ENCODE results near the gene OLFM1. TPM values are rescaled to one million over a fixed set of nuclear protein-coding genes. Genes with fewer than 3 reads are reported as not detected.

The OLFM1 gene
- total and polyA plus RNA-seq, 2 of the 4 experiments (the other 2 are of a cell fraction): 0.36 to 0.38 TPM

- H2AK9ac ChIP-seq (replicated peaks; ENCODE audit: low read depth, low read length, poor library complexity): no peak overlapping the region
- DNase-seq: no peak
- no peak overlapping the region for H2AK5ac ChIP-seq (ENCODE audit: low read depth, low read length)
- H3K4ac ChIP-seq (ENCODE audit: low read depth, low read length): no peak overlapping the region
- H2BK120ac ChIP-seq (ENCODE audit: low read depth, low read length): no peak overlapping the region
- in situ Hi-C loops (cut with MboI; ENCODE audit: low sequenced_read_pairs) (no loop called here), dilution Hi-C loops (cut with HindIII; ENCODE audit: low sequenced_read_pairs, unreplicated experiment) (no loop called here), intact Hi-C loops (cut with micrococcal nuclease) (no loop called here)
- H3K18ac ChIP-seq (ENCODE audit: low read depth, low read length): no peak overlapping the region
- no peak overlapping the region for H2BK15ac ChIP-seq (ENCODE audit: low read depth, low read length)
- H3K27me3 ChIP-seq (ENCODE audit: control insufficient read depth, insufficient read depth, low read length): no peaks in the 10 kb centered on the region
- H4K5ac ChIP-seq (ENCODE audit: low read depth, low read length): no peak overlapping the region
- no peaks in the 10 kb centered on the region for H3K4me1 ChIP-seq (ENCODE audit: control insufficient read depth, insufficient read depth, low read length)
- H2AFZ ChIP-seq (replicated peaks; ENCODE audit: low read length, poor library complexity): no peak overlapping the region
- no peak overlapping the region for H3K4me2 ChIP-seq (ENCODE audit: low read depth, low read length)
- no peaks in the 10 kb centered on the region for H3K36me3 ChIP-seq (ENCODE audit: control insufficient read depth, insufficient read depth, low read length)
- POLR2A ChIA-PET (ENCODE audit: unreplicated experiment): no interaction called here
- no peak overlapping the region for H3K27ac ChIP-seq (ENCODE audit: insufficient read depth, low read length)
- peaks cover 44% of the 10 kb centered on the region for H3K9me3 ChIP-seq (ENCODE audit: control insufficient read depth, insufficient read depth, low read length)
- no TSS peak for BruUV-seq (replicated peaks)
- H4K8ac ChIP-seq (ENCODE audit: low read depth in 2 of 2, low read length in 2 of 2): no peak overlapping the region
- H2BK20ac ChIP-seq (ENCODE audit: low read depth, low read length): no peak overlapping the region
- CTCF ChIA-PET: no interaction called here
- H3K14ac ChIP-seq (replicated peaks; ENCODE audit: low read depth, low read length): no peak overlapping the region
- H4K20me1 ChIP-seq (ENCODE audit: insufficient read depth, low read length): no peaks in the 10 kb centered on the region
- H3K79me1 ChIP-seq (ENCODE audit: low read depth in 1 of 2, low read length in 2 of 2): no peaks in the 10 kb centered on the region
- no peak overlapping the region for H3K23ac ChIP-seq (ENCODE audit: low read depth, low read length)
- no peak for ATAC-seq (ENCODE audit: low read depth)
- H4K91ac ChIP-seq (ENCODE audit: insufficient read depth, low read depth, low read length): no peak overlapping the region
- H2BK5ac ChIP-seq (ENCODE audit: low read depth, low read length, poor library complexity, severe bottlenecking): peak overlapping the region; percentile 26
- TF ChIP-seq ELK1 (IDR thresholded peaks at IDR 0.05; ENCODE audit: borderline replicate concordance, low read depth, low read length) (no peak), MAZ (IDR thresholded peaks at IDR 0.05; ENCODE audit: borderline replicate concordance, low read depth, low read length) (no peak), CEBPB (IDR thresholded peaks at IDR 0.05; ENCODE audit: low read depth, low read length) (no peak), USF2 (IDR thresholded peaks at IDR 0.05; ENCODE audit: low read depth, low read length) (no peak)
- H3K56ac ChIP-seq (ENCODE audit: extremely low read depth, insufficient read depth, low read length): no peak overlapping the region
- no peaks in the 10 kb centered on the region for H3K9me1 ChIP-seq (ENCODE audit: insufficient read depth, low read length)
- H3K4me3 ChIP-seq (ENCODE audit: insufficient read depth, low read depth, low read length): no peak overlapping the region
- no peak overlapping the region for H3K9ac ChIP-seq (ENCODE audit: low read depth, low read length)
- WGBS, 2 experiments (ENCODE audit: extremely low coverage in 2 of 2, insufficient read length in 1 of 2): 69 to 100% methylated on average over 1 to 2 of the region's 2 CpGs
These were observed 53.8 kb downstream of the OLFM1 start for GRCh38 chr9:135141183-135141774.

Data from IMR-90 (cell line).